Esophagus squamous epithelium (tissue), 5 donors: ENCODE results near the gene SLFNL1. TPM values are rescaled to one million over a fixed set of nuclear protein-coding genes. Genes with fewer than 3 reads are reported as not detected.

Experiments
- DNase-seq: peaks from one replicate; lab custom pipeline; 2025; lab: John Stamatoyannopoulos, UW
- H3K27ac ChIP-seq, 4 donors: fragments of 200-600 bp; sonication (generic); one replicate each; pipeline ENCODE4 v1.5.1; 2016 to 2019; ENCODE audit warnings: mild to moderate bottlenecking in 1 of 4
- H3K27me3 ChIP-seq, 4 donors: fragments of 200-600 bp; sonication (generic); 1 replicate in 3 of 4; 2 replicates in 1 of 4; pipeline versions ENCODE4 v1.5.1 to v1.6.0; 2017 to 2021; ENCODE audit warnings: antibody characterized with exemption in 1 of 4
- H3K36me3 ChIP-seq, 3 donors: fragments of 200-600 bp; sonication (generic); one replicate each; pipeline ENCODE4 v1.5.1; 2016 to 2019
- H3K4me1 ChIP-seq, 3 donors: fragments of 200-600 bp; sonication (generic); one replicate each; pipeline ENCODE4 v1.5.1; 2017 to 2019
- H3K4me3 ChIP-seq, 4 donors: fragments of 200-600 bp; sonication (generic); 1 replicate in 3 of 4; 2 replicates in 1 of 4; pipeline ENCODE4 v1.5.1; 2016 to 2019; ENCODE audit warnings: mild to moderate bottlenecking in 2 of 4, moderate library complexity in 1 of 4
- H3K9me3 ChIP-seq, 3 donors: fragments of 200-600 bp; sonication (generic); one replicate each; pipeline ENCODE4 v1.5.1; 2016 to 2019
- CTCF ChIP-seq, 6 experiments: fragments of 450-650 bp in 4 of 6; fragments of 200-600 bp in 2 of 6; sonication (generic) in 2 of 6; IDR thresholded peaks; one replicate each; pipeline ENCODE4 v1.5.1; 2016 to 2019; ENCODE audit warnings: antibody characterized with exemption in 6 of 6, mild to moderate bottlenecking in 4 of 6, moderate library complexity in 4 of 6
- POLR2A ChIP-seq, 4 donors: fragments of 450-650 bp; IDR thresholded peaks; one replicate each; pipeline ENCODE4 v1.6.1; 2017; ENCODE audit warnings: antibody characterized with exemption in 4 of 4, mild to moderate bottlenecking in 4 of 4, moderate library complexity in 3 of 4
- WGBS, 2 donors: methylation state at CpG; one replicate each; pipeline ENCODE4 v1.1.5; 2018; 5-methylcytosine and 5-hydroxymethylcytosine counted together
- intact Hi-C: fragments of 100-400 bp; cut with DNase I; formaldehyde crosslinking; loops from one replicate; pipeline ENCODE4 v1.15.0; 2022
- total RNA-seq, 4 donors: library from RNA; depleted of rRNA; stranded (reverse); fragments of >200 nt; gene quantifications; one replicate each; pipeline ENCODE4 v1.1.0, GENCODE V29; 2016
- donor health status: DM: yes; HTN: yes; CAD: no.

The SLFNL1 gene
- total RNA-seq, 4 donors from 2014 or later, result 0.49 to 0.76 TPM; not detected in 2

DNA sequence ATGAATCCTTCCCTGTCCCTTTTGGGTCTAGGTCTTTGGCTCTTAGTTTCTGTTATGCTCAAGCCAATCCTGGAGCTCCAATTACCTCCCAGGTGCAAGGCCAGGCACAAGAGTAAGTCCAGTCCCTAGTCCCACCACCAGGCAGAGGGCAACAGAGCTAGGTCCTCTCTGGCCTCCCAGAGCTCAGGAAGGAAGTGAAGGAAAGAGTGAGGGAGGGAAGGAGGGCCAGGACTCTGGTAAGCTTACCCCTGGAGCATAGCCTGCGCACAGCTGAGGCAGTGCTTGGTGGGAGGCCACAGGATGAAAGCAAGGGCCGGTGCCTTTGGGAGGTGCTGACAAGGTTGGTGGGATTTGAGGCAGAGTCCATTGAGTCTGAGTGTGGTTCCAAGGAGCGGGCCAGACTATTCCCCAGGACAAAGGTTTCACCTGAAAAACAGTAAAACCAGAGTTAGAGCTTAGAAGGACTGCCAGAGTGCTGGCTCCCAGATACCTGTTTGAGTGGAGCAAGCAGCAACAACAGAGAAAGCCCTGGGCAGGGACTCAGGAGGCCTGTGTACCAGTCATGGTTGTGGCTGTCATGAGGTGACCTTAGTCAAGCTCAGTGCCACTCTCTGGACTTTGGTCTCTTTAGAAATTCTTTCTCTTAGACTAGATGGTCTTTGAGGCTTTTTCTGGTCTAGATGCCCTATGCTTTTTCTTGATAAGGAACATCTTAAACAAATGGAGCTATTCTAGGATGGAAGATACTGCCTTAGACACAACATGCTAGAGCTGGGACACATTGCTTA is 15.8 kb upstream of the SLFNL1 start:
- TF ChIP-seq POLR2A (IDR thresholded peaks at IDR 0.05), result no peak
- TF ChIP-seq CTCF (IDR thresholded peaks at IDR 0.05), result no peak
- peaks cover 0 to 96% (median 5%) of the 10 kb centered on the region in 3 donors for H3K36me3 ChIP-seq
- no peaks in the 10 kb centered on the region for H3K4me1 ChIP-seq
- H3K4me3 ChIP-seq, result no peak overlapping the region
- no peak for DNase-seq
- WGBS, 2 donors, result 100% methylated on average over 1 to 3 of the region's 3 CpGs
- H3K27me3 ChIP-seq, result no peaks in the 10 kb centered on the region
- no peaks in the 10 kb centered on the region for H3K9me3 ChIP-seq
- intact Hi-C loops, result no loop called here
- H3K27ac ChIP-seq, result no peak overlapping the region

GRCh38 chr1:41033272-41033671 is 11.7 kb upstream of the SLFNL1 start:
- intact Hi-C loops, result no loop called here
- peaks cover 0 to 100% (median 9%) of the 10 kb centered on the region in 3 donors for H3K36me3 ChIP-seq
- H3K27me3 ChIP-seq, result no peaks in the 10 kb centered on the region
- DNase-seq, result no peak
- H3K27ac ChIP-seq, result no peak overlapping the region
- H3K4me3 ChIP-seq, result no peak overlapping the region
- H3K9me3 ChIP-seq, result no peaks in the 10 kb centered on the region
- no peaks in the 10 kb centered on the region for H3K4me1 ChIP-seq
- TF ChIP-seq POLR2A (IDR thresholded peaks at IDR 0.05), result no peak
- TF ChIP-seq CTCF (IDR thresholded peaks at IDR 0.05), result no peak
- 93 to 96% methylated on average over 3 of the region's 3 CpGs for WGBS, 2 donors

- WGBS, 2 donors, result 93 to 96% methylated on average over 2 of the region's 2 CpGs
- no peaks in the 10 kb centered on the region for H3K27me3 ChIP-seq
- TF ChIP-seq POLR2A (IDR thresholded peaks at IDR 0.05), result no peak
- no peak for TF ChIP-seq CTCF (IDR thresholded peaks at IDR 0.05)
- intact Hi-C loops, result no loop called here
- H3K4me1 ChIP-seq, result no peaks in the 10 kb centered on the region
- no peak overlapping the region for H3K27ac ChIP-seq
- no peak overlapping the region for H3K4me3 ChIP-seq
- DNase-seq, result no peak
- no peaks in the 10 kb centered on the region for H3K9me3 ChIP-seq
- peaks cover 0 to 100% (median 19%) of the 10 kb centered on the region in 3 donors for H3K36me3 ChIP-seq
Measured at GRCh38 chr1:41032147-41032546, 10.6 kb upstream of the SLFNL1 start.

- 84 to 85% methylated on average over 5 to 8 of the region's 8 CpGs for WGBS, 2 donors
- Histone ChIP-seq H3K27me3 (no peaks in the 10 kb centered on the region), H3K36me3 (peaks cover 0 to 100% (median 14%) of the 10 kb centered on the region in 3 donors)
Measured at GRCh38 chr1:41030872-41031616, 9.5 kb upstream of the SLFNL1 start.

More at GRCh38 chr1:41030872-41031616, 9.5 kb upstream of the SLFNL1 start:
- DNase-seq, result no peak
- no peaks in the 10 kb centered on the region for H3K9me3 ChIP-seq
- H3K27ac ChIP-seq, result no peak overlapping the region
- no peak for TF ChIP-seq POLR2A (IDR thresholded peaks at IDR 0.05)
- TF ChIP-seq CTCF (IDR thresholded peaks at IDR 0.05), result no peak
- H3K4me3 ChIP-seq, result no peak overlapping the region
- intact Hi-C loops, result no loop called here
- H3K4me1 ChIP-seq, result no peaks in the 10 kb centered on the region
